Inflammatory macrophage treated with lipopolysaccharide for 1 hour (primary cell): ENCODE measurements around the gene PSMB4.

ENCODE experiments used
- DNase-seq, 2 donors: peaks; one replicate each; pipeline ENCODE4 v3.0.0-alpha.2; 2020 to 2022

PSMB4 gene

DNA sequence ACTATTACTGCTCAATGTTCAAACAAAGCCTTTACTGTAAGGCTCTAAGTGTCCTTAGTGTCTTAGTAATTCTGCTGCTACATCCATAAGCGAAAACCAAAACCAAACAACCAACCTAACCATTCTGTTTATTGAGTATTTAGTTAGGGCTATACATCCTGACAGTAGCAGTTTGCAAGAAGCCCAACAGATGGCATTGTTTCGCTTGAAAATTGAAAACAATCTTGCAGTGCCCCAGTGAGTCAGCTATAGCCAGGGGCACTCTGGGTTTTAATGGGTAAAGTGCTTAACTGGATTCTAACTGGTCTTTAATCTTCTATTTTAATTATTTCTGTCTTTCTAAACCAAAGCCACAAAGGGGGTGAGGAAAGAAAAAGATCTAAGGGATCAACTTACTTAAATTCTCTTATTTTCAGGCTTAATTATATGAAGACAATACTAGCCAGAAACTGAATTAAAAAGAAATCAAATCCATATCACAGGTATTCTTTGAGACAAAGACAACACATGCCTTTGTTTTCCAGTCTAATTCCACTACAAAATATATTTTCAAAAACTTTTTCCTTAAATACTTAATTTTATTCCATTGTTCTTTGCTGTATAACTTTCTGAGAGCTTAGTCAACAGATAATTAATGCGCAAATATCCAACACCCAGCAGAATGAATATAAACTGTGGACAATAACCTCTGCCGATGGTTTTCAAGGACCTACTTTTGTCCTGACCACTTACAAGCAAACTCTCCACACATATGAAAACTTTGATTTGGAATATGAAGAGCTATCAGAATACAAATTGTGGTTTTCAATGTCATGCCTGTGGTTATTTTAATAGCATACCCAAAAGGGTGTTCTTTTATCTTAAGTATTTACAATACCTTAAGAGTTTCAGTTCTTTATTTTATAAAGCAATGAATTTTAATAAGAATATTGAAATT is 44.7 kb downstream of the PSMB4 start:
- DNase-seq, result peak; percentile 74 to 93

DNA sequence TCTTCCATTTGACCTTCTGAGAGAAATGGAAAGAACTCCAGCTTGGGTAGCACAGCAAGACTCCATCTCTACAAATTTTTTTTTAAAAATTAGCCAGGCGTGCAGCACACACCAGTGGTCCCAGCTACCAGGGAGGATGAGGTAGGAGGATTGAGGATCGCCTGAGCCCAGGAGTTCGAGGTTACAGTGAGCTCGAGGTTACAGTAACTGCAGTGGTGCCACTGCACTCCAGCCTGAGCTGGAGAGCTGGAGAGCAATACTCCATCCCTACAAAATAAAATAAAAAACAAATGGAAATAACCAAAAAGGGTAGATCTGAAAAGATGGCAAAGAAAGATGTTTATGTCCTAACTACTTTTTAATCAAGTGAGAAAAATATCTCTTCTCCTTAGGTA is 45.4 kb downstream of the PSMB4 start:
- DNase-seq, result no peak

DNA sequence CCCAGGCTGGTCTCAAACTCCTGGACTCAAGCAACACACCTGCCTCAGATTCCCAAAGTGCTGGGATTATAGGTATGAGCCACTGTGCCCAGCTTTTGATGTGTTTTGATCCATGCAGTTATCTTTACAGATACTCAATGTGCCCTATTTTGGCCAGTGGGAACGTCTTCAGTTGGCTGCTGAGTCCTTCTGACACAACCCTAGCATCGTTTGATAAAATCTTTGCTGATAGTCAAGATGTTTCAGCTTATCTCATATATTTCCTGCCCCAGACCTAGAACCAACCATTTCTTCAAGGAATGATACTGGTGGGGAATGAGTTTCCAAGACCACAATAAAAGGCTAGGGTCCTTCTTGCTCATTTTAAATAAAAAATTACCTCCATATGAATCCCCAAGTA is 48.3 kb downstream of the PSMB4 start:
- DNase-seq, result no peak
